CD14-positive monocyte (primary cell): ENCODE results near the gene FBL. TPM values are rescaled to one million over a fixed set of nuclear protein-coding genes. Genes with fewer than 3 reads are reported as not detected.

Source experiments
- DNase-seq, 3 donors: peaks; one replicate each; pipeline ENCODE4 v3.0.0-alpha.2; 2011 to 2022
- H2AFZ ChIP-seq: 2 replicates; pipeline ENCODE4 v1.6.0; 2012; ENCODE audit warnings: mild to moderate bottlenecking, low read depth, low read length, inconsistent platforms; ENCODE audit not compliant: insufficient read depth, poor library complexity, severe bottlenecking
- H3K27ac ChIP-seq, 2 donors: 1 replicate in 1 of 2; 2 replicates in 1 of 2; pipeline ENCODE4 v1.5.1; 2012 to 2013; ENCODE audit warnings: low read length in 2 of 2, control low read depth in 1 of 2, inconsistent platforms in 1 of 2, low read depth in 1 of 2, mild to moderate bottlenecking in 1 of 2
- H3K27me3 ChIP-seq, 2 donors: one replicate each; pipeline versions ENCODE4 v1.6.0 to v1.6.1; 2011 to 2013; ENCODE audit warnings: low read length in 2 of 2; ENCODE audit not compliant: control insufficient read depth in 2 of 2, insufficient read depth in 2 of 2
- H3K36me3 ChIP-seq, 2 donors: replicated peaks in 1 of 2; 1 replicate in 1 of 2; 2 replicates in 1 of 2; pipeline versions ENCODE4 v1.5.1 to v1.6.1; 2012 to 2013; ENCODE audit warnings: low read length in 2 of 2, control low read depth in 1 of 2, inconsistent platforms in 1 of 2, mild to moderate bottlenecking in 1 of 2; ENCODE audit not compliant: insufficient read depth in 2 of 2, control insufficient read depth in 1 of 2
- H3K4me1 ChIP-seq, 2 donors: 1 replicate in 1 of 2; 2 replicates in 1 of 2; pipeline versions ENCODE4 v1.5.1 to v1.6.1; 2012 to 2013; ENCODE audit warnings: low read length in 2 of 2, control low read depth in 1 of 2, inconsistent platforms in 1 of 2, mild to moderate bottlenecking in 1 of 2, moderate library complexity in 1 of 2; ENCODE audit not compliant: insufficient read depth in 2 of 2, control insufficient read depth in 1 of 2
- H3K4me2 ChIP-seq: replicated peaks from 2 replicates; pipeline ENCODE3; 2012; ENCODE audit warnings: low read length, moderate library complexity, mild to moderate bottlenecking; ENCODE audit not compliant: poor library complexity, severe bottlenecking; ENCODE audit errors: extremely low read depth
- H3K4me3 ChIP-seq, 3 experiments: fragments of 200-600 bp in 1 of 3; sonication (generic) in 1 of 3; replicated peaks in 1 of 3; 1 replicate in 2 of 3; 2 replicates in 1 of 3; pipeline ENCODE4 v1.5.1; 2011 to 2013; ENCODE audit warnings: low read length in 3 of 3, mild to moderate bottlenecking in 3 of 3, control low read depth in 2 of 3, low read depth in 2 of 3, inconsistent platforms in 1 of 3, moderate library complexity in 1 of 3
- H3K79me2 ChIP-seq: 2 replicates; pipeline ENCODE4 v1.6.0; 2012; ENCODE audit warnings: mild to moderate bottlenecking, control low read depth, inconsistent platforms, low read length, moderate library complexity; ENCODE audit not compliant: insufficient read depth
- H3K9ac ChIP-seq: 2 replicates; pipeline ENCODE4 v1.6.0; 2017; ENCODE audit warnings: low read length, mild to moderate bottlenecking; ENCODE audit not compliant: insufficient read depth, poor library complexity, severe bottlenecking
- H3K9me3 ChIP-seq, 2 donors: replicated peaks in 1 of 2; 1 replicate in 1 of 2; 2 replicates in 1 of 2; pipeline versions ENCODE4 v1.5.1 to v1.6.1; 2012 to 2013; ENCODE audit warnings: low read length in 2 of 2, control low read depth in 1 of 2; ENCODE audit not compliant: control insufficient read depth in 1 of 2, insufficient read depth in 1 of 2
- H4K20me1 ChIP-seq: 2 replicates; pipeline ENCODE4 v1.6.0; 2012; ENCODE audit warnings: mild to moderate bottlenecking, low read length, control low read depth, moderate library complexity; ENCODE audit not compliant: insufficient read depth
- H3K27ac Mint-ChIP-seq, 7 donors: one replicate each; pipeline ENCODE4 v1.8.0; 2020; ENCODE audit warnings: mild to moderate bottlenecking in 7 of 7, mixed read lengths in 7 of 7, moderate library complexity in 6 of 7, inconsistent platforms in 2 of 7
- H3K27me3 Mint-ChIP-seq, 3 donors: one replicate each; pipeline ENCODE4 v1.8.0; 2021 to 2022; ENCODE audit warnings: low read depth in 3 of 3, mild to moderate bottlenecking in 3 of 3, mixed read lengths in 3 of 3, moderate library complexity in 3 of 3, inconsistent platforms in 1 of 3
- H3K36me3 Mint-ChIP-seq, 2 donors: one replicate each; pipeline ENCODE4 v1.8.0; 2020; ENCODE audit warnings: mixed read lengths in 2 of 2, inconsistent platforms in 1 of 2, mild to moderate bottlenecking in 1 of 2
- H3K4me1 Mint-ChIP-seq: one replicate; pipeline ENCODE4 v1.8.0; 2020; ENCODE audit warnings: mild to moderate bottlenecking, mixed read lengths
- H3K4me3 Mint-ChIP-seq, 2 donors: one replicate each; pipeline ENCODE4 v1.8.0; 2020; ENCODE audit warnings: mild to moderate bottlenecking in 2 of 2, mixed read lengths in 2 of 2, moderate library complexity in 1 of 2
- H3K9me3 Mint-ChIP-seq, 7 donors: one replicate each; pipeline ENCODE4 v1.8.0; 2020 to 2022; ENCODE audit warnings: mixed read lengths in 7 of 7, mild to moderate bottlenecking in 6 of 7, moderate library complexity in 6 of 7, inconsistent platforms in 2 of 7
- CTCF ChIP-seq: fragments of 200-600 bp; IDR thresholded peaks from one replicate; pipeline ENCODE4 v1.8.0; 2022; ENCODE audit warnings: antibody characterized with exemption, mild to moderate bottlenecking
- WGBS: methylation state at CpG from one replicate; pipeline ENCODE4 v1.1.5; 2013; ENCODE audit warnings: missing lambda C conversion rate; ENCODE audit not compliant: insufficient coverage; 5-methylcytosine and 5-hydroxymethylcytosine counted together
- intact Hi-C, 2 donors: fragments of 100-400 bp; cut with micrococcal nuclease; formaldehyde crosslinking; loops; one replicate each; pipeline versions ENCODE4 v1.15.0 to v1.15.1; 2023
- polyA plus RNA-seq, 3 donors: library from polyadenylated mRNA; depleted of rRNA in 1 of 3; unstranded in 2 of 3; stranded (reverse) in 1 of 3; fragments of 300-500 nt in 2 of 3; fragments of >200 nt in 1 of 3; fragmentation: Illumina TruSeq in 2 of 3; gene quantifications; 1 replicate in 2 of 3; 2 replicates in 1 of 3; pipeline ENCODE4 v1.2.3, GENCODE V29; 2012 to 2021

Gene FBL
- polyA plus RNA-seq, 3 donors: 57.1 to 157 (median 60.3) TPM

DNA sequence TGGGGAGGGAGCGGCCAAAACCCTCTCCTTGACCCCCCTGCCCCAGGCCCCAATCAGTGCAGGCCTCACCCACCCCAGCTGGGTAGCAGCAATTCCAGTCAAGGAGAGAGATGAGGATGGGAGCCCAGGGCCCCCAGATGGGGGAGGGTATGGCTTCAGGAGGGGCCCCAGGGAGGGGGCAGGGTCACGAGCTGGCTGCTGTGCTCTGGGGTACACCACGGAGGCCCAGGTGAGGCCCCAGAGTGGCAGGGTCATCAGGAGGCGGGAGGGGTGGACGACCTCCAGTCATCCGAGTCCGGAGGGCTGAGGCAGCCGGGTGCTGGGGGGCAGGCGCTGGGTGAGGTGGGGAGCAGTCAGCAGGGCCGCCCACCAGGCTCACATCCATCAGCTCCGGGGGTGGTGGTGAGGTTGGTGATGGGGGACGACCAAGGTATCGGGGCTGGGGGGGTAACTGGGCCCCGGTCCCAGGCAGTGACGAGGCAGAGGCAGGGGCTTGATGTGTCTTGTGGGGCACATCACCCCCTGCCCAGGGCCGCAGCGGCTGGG is 20.6 kb downstream of the FBL start:
- intact Hi-C loops: no loop called here
- Mint-ChIP-seq H3K36me3 (peaks cover 27 to 52% of the 10 kb centered on the region in 2 donors), H3K9me3 (peaks cover 0 to 3% (median 0%) of the 10 kb centered on the region in 7 donors), H3K27me3 (no peaks in the 10 kb centered on the region), H3K4me3 (no peak overlapping the region), H3K4me1 (peaks cover 23% of the 10 kb centered on the region), H3K27ac (peak overlapping the region in 1 of 7 donors; percentile 18)
- Histone ChIP-seq H3K9ac (no peak overlapping the region), H3K36me3 (peaks cover 30 to 46% of the 10 kb centered on the region in 2 donors), H3K27ac (no peak overlapping the region), H4K20me1 (no peaks in the 10 kb centered on the region), H3K4me3 (no peak overlapping the region), H3K79me2 (peaks cover 5% of the 10 kb centered on the region), H3K27me3 (no peaks in the 10 kb centered on the region), H2AFZ (no peak overlapping the region), H3K4me2 (no peak overlapping the region), H3K4me1 (peaks cover 32 to 45% of the 10 kb centered on the region in 2 donors), H3K9me3 (no peaks in the 10 kb centered on the region)
- 90% methylated on average over 7 of the region's 17 CpGs for WGBS
- DNase-seq: no peak
- TF ChIP-seq CTCF: no peak

DNA sequence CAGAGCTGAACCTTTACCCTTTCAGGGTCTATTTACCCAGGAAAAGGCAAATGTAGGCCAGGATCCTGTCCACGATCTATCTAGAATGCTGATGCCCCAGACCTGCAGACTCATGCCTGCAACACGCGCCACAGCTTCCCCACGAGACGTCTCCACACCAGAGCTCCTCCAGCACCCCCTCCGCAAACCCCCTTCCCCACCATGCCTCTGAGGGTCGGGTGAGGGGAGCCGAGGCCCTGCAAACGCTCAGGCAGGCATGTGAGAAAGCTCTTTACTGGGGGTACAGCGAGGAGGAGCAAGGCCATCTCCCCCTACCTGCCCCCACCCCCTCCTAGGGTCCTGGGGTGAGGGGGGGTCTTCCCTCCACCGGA is 21.1 kb downstream of the FBL start:
- no peak overlapping the region for H2AFZ ChIP-seq

More for the DNA sequence above, 21.1 kb downstream of the FBL start:
- Histone ChIP-seq H3K9ac (no peak overlapping the region), H3K9me3 (no peaks in the 10 kb centered on the region), H3K36me3 (peaks cover 25 to 41% of the 10 kb centered on the region in 2 donors), H4K20me1 (no peaks in the 10 kb centered on the region), H3K27me3 (no peaks in the 10 kb centered on the region), H3K4me2 (peak overlapping the region; percentile 98), H3K79me2 (peaks cover 6% of the 10 kb centered on the region), H3K27ac (peak overlapping the region; percentile 9 to 69), H3K4me1 (peaks cover 32 to 45% of the 10 kb centered on the region in 2 donors), H3K4me3 (peak overlapping the region in 1 of 3 experiments; percentile 95)
- DNase-seq: no peak
- WGBS: 75% methylated on average over 5 of the region's 11 CpGs
- Mint-ChIP-seq H3K4me3 (no peak overlapping the region), H3K36me3 (peaks cover 22 to 47% of the 10 kb centered on the region in 2 donors), H3K27me3 (no peaks in the 10 kb centered on the region), H3K9me3 (peaks cover 0 to 3% (median 0%) of the 10 kb centered on the region in 7 donors), H3K27ac (peak overlapping the region in 3 of 7 donors; percentile 42 to 76 (median 52)), H3K4me1 (peaks cover 24% of the 10 kb centered on the region)
- TF ChIP-seq CTCF: no peak
- intact Hi-C loops: no loop called here
